ENCODE data around the gene TMTC2. TPM values are rescaled to one million over a fixed set of nuclear protein-coding genes. Genes with fewer than 3 reads are reported as not detected.

The TMTC2 gene
- total and polyA plus RNA-seq, 3 experiments from 2014 or later: 0.13 to 2.5 (median 2.2) TPM

- H3K4me1 ChIP-seq (ENCODE audit: insufficient read depth, low read length): no peaks in the 10 kb centered on the region
- H3K4me3 ChIP-seq (ENCODE audit: low read length): no peak overlapping the region
- no peaks in the 10 kb centered on the region for H3K9me3 ChIP-seq (ENCODE audit: low read length)
- peaks cover 8 to 10% (median 10%) of the 10 kb centered on the region in 3 donors for H3K4me1 Mint-ChIP-seq
- no peak for DNase-seq
- H3K4me3 Mint-ChIP-seq: no peak overlapping the region
- no peaks in the 10 kb centered on the region for H3K36me3 ChIP-seq (ENCODE audit: insufficient read depth, low read length)
- H3K36me3 Mint-ChIP-seq: peaks cover 0 to 33% (median 0%) of the 10 kb centered on the region in 3 donors
- peaks cover 0 to 2% (median 0%) of the 10 kb centered on the region in 5 donors for H3K9me3 Mint-ChIP-seq
- no peak overlapping the region for H3K27ac Mint-ChIP-seq
- H3K27me3 ChIP-seq (ENCODE audit: insufficient read depth, low read length, poor library complexity, severe bottlenecking): no peaks in the 10 kb centered on the region
- ChIA-PET CTCF (no interaction called here), POLR2A (no interaction called here)
- no peak overlapping the region for H3K27ac ChIP-seq (ENCODE audit: low read depth, low read length)
- H3K27me3 Mint-ChIP-seq: no peaks in the 10 kb centered on the region
Measured at GRCh38 chr12:82721726-82722125, 35.0 kb downstream of the TMTC2 start.

- Histone ChIP-seq H3K4me3 (ENCODE audit: low read length) (no peak overlapping the region), H3K36me3 (ENCODE audit: insufficient read depth, low read length) (no peaks in the 10 kb centered on the region), H3K9me3 (ENCODE audit: low read length) (no peaks in the 10 kb centered on the region), H3K27me3 (ENCODE audit: insufficient read depth, low read length, poor library complexity, severe bottlenecking) (no peaks in the 10 kb centered on the region), H3K4me1 (ENCODE audit: insufficient read depth, low read length) (no peaks in the 10 kb centered on the region), H3K27ac (ENCODE audit: low read depth, low read length) (no peak overlapping the region)
- no peak for DNase-seq
- ChIA-PET POLR2A (no interaction called here), CTCF (no interaction called here)
- Mint-ChIP-seq H3K27ac (no peak overlapping the region), H3K9me3 (peaks cover 0 to 2% (median 0%) of the 10 kb centered on the region in 5 donors), H3K4me3 (no peak overlapping the region), H3K4me1 (peaks cover 8 to 10% (median 10%) of the 10 kb centered on the region in 3 donors), H3K27me3 (no peaks in the 10 kb centered on the region), H3K36me3 (peaks cover 0 to 33% (median 0%) of the 10 kb centered on the region in 3 donors)
Measured at GRCh38 chr12:82723093-82723492, 36.4 kb downstream of the TMTC2 start.

- ChIA-PET POLR2A (no interaction called here), CTCF (no interaction called here)
- H3K4me3 Mint-ChIP-seq: no peak overlapping the region
Measured at GRCh38 chr12:82723891-82724290, 37.2 kb downstream of the TMTC2 start.

GRCh38 chr12:82725741-82726140 lies 39.0 kb downstream of the TMTC2 start:
- Mint-ChIP-seq H3K27ac (no peak overlapping the region), H3K27me3 (no peaks in the 10 kb centered on the region), H3K4me1 (peaks cover 8 to 10% (median 10%) of the 10 kb centered on the region in 3 donors), H3K4me3 (no peak overlapping the region), H3K9me3 (peaks cover 0 to 2% (median 0%) of the 10 kb centered on the region in 5 donors), H3K36me3 (peaks cover 0 to 37% (median 3%) of the 10 kb centered on the region in 3 donors)
- POLR2A ChIA-PET: no interaction called here
- H3K9me3 ChIP-seq (ENCODE audit: low read length): no peaks in the 10 kb centered on the region
- no peak for DNase-seq
- no peaks in the 10 kb centered on the region for H3K36me3 ChIP-seq (ENCODE audit: insufficient read depth, low read length)
- H3K27me3 ChIP-seq (ENCODE audit: insufficient read depth, low read length, poor library complexity, severe bottlenecking): no peaks in the 10 kb centered on the region
- no peak overlapping the region for H3K27ac ChIP-seq (ENCODE audit: low read depth, low read length)
- H3K4me3 ChIP-seq (ENCODE audit: low read length): no peak overlapping the region
- CTCF ChIA-PET: no interaction called here
- no peaks in the 10 kb centered on the region for H3K4me1 ChIP-seq (ENCODE audit: insufficient read depth, low read length)

More at GRCh38 chr12:82723891-82724290, 37.2 kb downstream of the TMTC2 start:
- peaks cover 0 to 31% (median 0%) of the 10 kb centered on the region in 3 donors for H3K36me3 Mint-ChIP-seq
- Histone ChIP-seq H3K4me3 (ENCODE audit: low read length) (no peak overlapping the region), H3K27me3 (ENCODE audit: insufficient read depth, low read length, poor library complexity, severe bottlenecking) (no peaks in the 10 kb centered on the region), H3K36me3 (ENCODE audit: insufficient read depth, low read length) (no peaks in the 10 kb centered on the region), H3K27ac (ENCODE audit: low read depth, low read length) (no peak overlapping the region), H3K9me3 (ENCODE audit: low read length) (no peaks in the 10 kb centered on the region), H3K4me1 (ENCODE audit: insufficient read depth, low read length) (no peaks in the 10 kb centered on the region)
- peaks cover 8 to 10% (median 10%) of the 10 kb centered on the region in 3 donors for H3K4me1 Mint-ChIP-seq
- peaks cover 0 to 2% (median 0%) of the 10 kb centered on the region in 5 donors for H3K9me3 Mint-ChIP-seq
- no peak overlapping the region for H3K27ac Mint-ChIP-seq
- H3K27me3 Mint-ChIP-seq: no peaks in the 10 kb centered on the region
- no peak for DNase-seq

- H3K27ac ChIP-seq (ENCODE audit: low read depth, low read length): no peak overlapping the region
- Mint-ChIP-seq H3K27ac (no peak overlapping the region), H3K27me3 (no peaks in the 10 kb centered on the region), H3K9me3 (peaks cover 0 to under 1% (median 0%) of the 10 kb centered on the region in 5 donors), H3K4me1 (peaks cover 6 to 10% (median 8%) of the 10 kb centered on the region in 3 donors), H3K4me3 (no peak overlapping the region), H3K36me3 (peaks cover 0 to 33% (median 3%) of the 10 kb centered on the region in 3 donors)
- CTCF ChIA-PET: no interaction called here
- no peaks in the 10 kb centered on the region for H3K9me3 ChIP-seq (ENCODE audit: low read length)
- no peaks in the 10 kb centered on the region for H3K4me1 ChIP-seq (ENCODE audit: insufficient read depth, low read length)
- POLR2A ChIA-PET: no interaction called here
- no peaks in the 10 kb centered on the region for H3K36me3 ChIP-seq (ENCODE audit: insufficient read depth, low read length)
- H3K4me3 ChIP-seq (ENCODE audit: low read length): no peak overlapping the region
- DNase-seq: no peak
- no peaks in the 10 kb centered on the region for H3K27me3 ChIP-seq (ENCODE audit: insufficient read depth, low read length, poor library complexity, severe bottlenecking)
Measured at GRCh38 chr12:82727886-82728285, 41.2 kb downstream of the TMTC2 start.

- H3K4me1 Mint-ChIP-seq: peaks cover 6 to 10% (median 7%) of the 10 kb centered on the region in 3 donors
Measured at GRCh38 chr12:82728710-82729109, 42.0 kb downstream of the TMTC2 start.

GRCh38 chr12:82730953-82731459 lies 44.3 kb downstream of the TMTC2 start:
- H3K36me3 Mint-ChIP-seq: peaks cover 0 to 20% (median 5%) of the 10 kb centered on the region in 3 donors
- H3K27ac Mint-ChIP-seq: no peak overlapping the region
- no peaks in the 10 kb centered on the region for H3K9me3 ChIP-seq (ENCODE audit: low read length)
- H3K9me3 Mint-ChIP-seq: no peaks in the 10 kb centered on the region
- peaks cover under 1 to 3% (median under 1%) of the 10 kb centered on the region in 3 donors for H3K4me1 Mint-ChIP-seq
- no peak overlapping the region for H3K4me3 Mint-ChIP-seq
- ChIA-PET CTCF (no interaction called here), POLR2A (no interaction called here)
- no peak overlapping the region for H3K27ac ChIP-seq (ENCODE audit: low read depth, low read length)
- DNase-seq: no peak
- no peaks in the 10 kb centered on the region for H3K36me3 ChIP-seq (ENCODE audit: insufficient read depth, low read length)
- H3K4me3 ChIP-seq (ENCODE audit: low read length): no peak overlapping the region
- no peaks in the 10 kb centered on the region for H3K27me3 ChIP-seq (ENCODE audit: insufficient read depth, low read length, poor library complexity, severe bottlenecking)
- no peaks in the 10 kb centered on the region for H3K4me1 ChIP-seq (ENCODE audit: insufficient read depth, low read length)
- no peaks in the 10 kb centered on the region for H3K27me3 Mint-ChIP-seq

More at GRCh38 chr12:82728710-82729109, 42.0 kb downstream of the TMTC2 start:
- Mint-ChIP-seq H3K4me3 (no peak overlapping the region), H3K36me3 (peaks cover 0 to 32% (median 3%) of the 10 kb centered on the region in 3 donors), H3K27ac (no peak overlapping the region), H3K27me3 (no peaks in the 10 kb centered on the region), H3K9me3 (no peaks in the 10 kb centered on the region)
- Histone ChIP-seq H3K4me3 (ENCODE audit: low read length) (no peak overlapping the region), H3K36me3 (ENCODE audit: insufficient read depth, low read length) (no peaks in the 10 kb centered on the region), H3K9me3 (ENCODE audit: low read length) (no peaks in the 10 kb centered on the region), H3K27ac (ENCODE audit: low read depth, low read length) (no peak overlapping the region), H3K4me1 (ENCODE audit: insufficient read depth, low read length) (no peaks in the 10 kb centered on the region), H3K27me3 (ENCODE audit: insufficient read depth, low read length, poor library complexity, severe bottlenecking) (no peaks in the 10 kb centered on the region)
- ChIA-PET CTCF (interaction anchor here (0.9 kb wide), 1 partner anchor 13 kb away, joined by 3 read pairs; no protein-coding TSS in a partner anchor), POLR2A (no interaction called here)
- no peak for DNase-seq

GRCh38 chr12:82740129-82741000 lies 53.7 kb downstream of the TMTC2 start:
- Mint-ChIP-seq H3K27me3 (no peaks in the 10 kb centered on the region), H3K9me3 (no peaks in the 10 kb centered on the region), H3K27ac (no peak overlapping the region), H3K36me3 (peaks cover 0 to 18% (median 5%) of the 10 kb centered on the region in 3 donors), H3K4me1 (no peaks in the 10 kb centered on the region), H3K4me3 (no peak overlapping the region)
- Histone ChIP-seq H3K9me3 (ENCODE audit: low read length) (no peaks in the 10 kb centered on the region), H3K4me1 (ENCODE audit: insufficient read depth, low read length) (no peaks in the 10 kb centered on the region), H3K36me3 (ENCODE audit: insufficient read depth, low read length) (no peaks in the 10 kb centered on the region), H3K27me3 (ENCODE audit: insufficient read depth, low read length, poor library complexity, severe bottlenecking) (no peaks in the 10 kb centered on the region), H3K27ac (ENCODE audit: low read depth, low read length) (no peak overlapping the region), H3K4me3 (ENCODE audit: low read length) (no peak overlapping the region)
- no peak for DNase-seq
- POLR2A ChIA-PET: no interaction called here
- CTCF ChIA-PET: no interaction called here
